OCI-LY1 (cell line): ENCODE results near the gene PLEKHA6.

Source experiments
- H2AFZ ChIP-seq: fragments of 200-600 bp; sonication (generic), shearing (Covaris generic); 2 replicates; pipeline ENCODE4 v1.6.0; 2014; ENCODE audit warnings: antibody characterized with exemption, mild to moderate bottlenecking, low read length
- H3F3A ChIP-seq: fragments of 200-600 bp; sonication (generic), shearing (Covaris generic); 2 replicates; pipeline ENCODE4 v1.6.0; 2014; ENCODE audit warnings: mild to moderate bottlenecking, antibody characterized with exemption, low read length, moderate library complexity; ENCODE audit not compliant: insufficient read depth
- H3K27ac ChIP-seq: fragments of 200-600 bp; sonication (generic); 2 replicates; pipeline ENCODE4 v1.5.1; 2014; ENCODE audit warnings: low read length, mixed run types, mild to moderate bottlenecking, low read depth; ENCODE audit not compliant: poor library complexity, severe bottlenecking
- H3K27me3 ChIP-seq: fragments of 200-600 bp; sonication (generic); 2 replicates; pipeline ENCODE4 v1.6.0; 2014; ENCODE audit warnings: antibody characterized with exemption, mild to moderate bottlenecking, low read length, moderate library complexity; ENCODE audit not compliant: insufficient read depth
- H3K36me3 ChIP-seq: fragments of 200-600 bp; sonication (generic); 2 replicates; pipeline ENCODE4 v1.6.1; 2014; ENCODE audit warnings: mild to moderate bottlenecking, antibody characterized with exemption, low read length, moderate library complexity, mixed read lengths; ENCODE audit not compliant: insufficient read depth
- H3K4me1 ChIP-seq: fragments of 200-600 bp; sonication (generic); 2 replicates; pipeline ENCODE4 v1.5.1; 2014; ENCODE audit warnings: mild to moderate bottlenecking, low read length, moderate library complexity; ENCODE audit not compliant: insufficient read depth, severe bottlenecking
- H3K4me2 ChIP-seq: fragments of 200-600 bp; sonication (generic), shearing (Covaris generic); 2 replicates; pipeline ENCODE4 v1.6.1; 2014; ENCODE audit warnings: low read length
- H3K4me3 ChIP-seq: fragments of 200-600 bp; sonication (generic); 2 replicates; pipeline ENCODE4 v1.5.1; 2014; ENCODE audit warnings: low read length, low read depth, mild to moderate bottlenecking, mixed read lengths; ENCODE audit not compliant: poor library complexity, severe bottlenecking
- H3K79me2 ChIP-seq: fragments of 200-600 bp; shearing (Covaris generic); 2 replicates; pipeline ENCODE4 v1.6.1; 2016; ENCODE audit warnings: mixed run types, low read length, mixed read lengths; ENCODE audit not compliant: insufficient read depth
- H3K9ac ChIP-seq: fragments of 200-600 bp; sonication (generic), shearing (Covaris generic); 2 replicates; pipeline ENCODE4 v1.6.1; 2014; ENCODE audit warnings: mild to moderate bottlenecking, low read length, mixed read lengths
- H3K9me2 ChIP-seq: fragments of 200-600 bp; sonication (generic), shearing (Covaris generic); 2 replicates; pipeline ENCODE4 v1.6.1; 2014; ENCODE audit warnings: low read depth, mild to moderate bottlenecking, low read length, mixed read lengths
- H3K9me3 ChIP-seq: fragments of 200-600 bp; shearing (Covaris generic); 2 replicates; pipeline ENCODE4 v1.6.1; 2014; ENCODE audit warnings: low read length, mixed read lengths
- H4K20me1 ChIP-seq: fragments of 200-600 bp; sonication (generic), shearing (Covaris generic); 2 replicates; pipeline ENCODE4 v1.6.0; 2016; ENCODE audit warnings: mild to moderate bottlenecking, low read length; ENCODE audit not compliant: insufficient read depth
- EZH2 ChIP-seq: fragments of 200-600 bp; sonication (generic), shearing (Covaris generic); IDR thresholded peaks from 2 replicates; pipeline ENCODE4 v1.8.0; 2017; ENCODE audit warnings: borderline replicate concordance, mixed run types, mild to moderate bottlenecking, antibody characterized with exemption, low read length, moderate library complexity, mixed read lengths
- TF ChIP-seq, protein P1 (sequence below): fragments of 200-600 bp; sonication (generic), shearing (Covaris generic); IDR thresholded peaks from 2 replicates; pipeline ENCODE4 v1.5.1; 2017; ENCODE audit warnings: mild to moderate bottlenecking, antibody characterized with exemption, low read length, moderate library complexity, mixed read lengths

Gene PLEKHA6

DNA sequence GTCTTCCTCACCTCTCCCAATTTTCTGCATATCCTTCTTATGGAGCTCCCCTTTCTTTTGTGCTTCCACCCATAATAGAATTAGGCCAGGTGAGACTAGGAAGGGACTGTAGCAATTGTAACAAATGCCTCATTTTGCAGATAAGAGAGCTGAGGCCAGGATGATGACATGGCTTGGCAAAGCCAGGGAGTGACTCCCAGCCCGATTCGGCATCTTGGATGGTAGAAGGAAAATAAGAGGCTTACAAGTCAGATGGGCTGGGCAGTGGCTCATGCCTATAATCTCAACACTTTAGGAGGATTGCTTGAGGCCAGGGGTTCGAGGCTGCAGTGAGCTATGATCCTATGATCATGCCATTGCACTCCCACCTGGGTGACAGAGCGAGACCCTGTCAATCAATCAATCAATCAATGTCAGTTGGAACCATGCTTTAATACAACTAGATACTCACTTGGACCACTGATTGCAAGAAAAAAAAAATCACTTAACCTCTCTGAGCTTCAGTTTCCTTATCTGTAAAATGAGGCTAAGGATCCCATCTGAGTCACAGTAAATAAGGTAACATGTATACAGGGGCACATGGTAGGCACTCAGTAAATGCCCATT lies 51.6 kb downstream of the PLEKHA6 start:
- Histone ChIP-seq H3K4me1 (no peaks in the 10 kb centered on the region), H3K9me3 (no peaks in the 10 kb centered on the region), H3K79me2 (no peaks in the 10 kb centered on the region), H3K27me3 (peaks cover 5% of the 10 kb centered on the region; the same call in 1 of the 2 replicates), H3K9me2 (no peaks in the 10 kb centered on the region), H3K4me3 (no peak overlapping the region), H3K27ac (no peak overlapping the region), H3K9ac (no peak overlapping the region), H3F3A (no peaks in the 10 kb centered on the region), H4K20me1 (no peaks in the 10 kb centered on the region), H3K36me3 (no peaks in the 10 kb centered on the region), H3K4me2 (no peak overlapping the region), H2AFZ (no peak overlapping the region)
- TF ChIP-seq, protein P1, sequence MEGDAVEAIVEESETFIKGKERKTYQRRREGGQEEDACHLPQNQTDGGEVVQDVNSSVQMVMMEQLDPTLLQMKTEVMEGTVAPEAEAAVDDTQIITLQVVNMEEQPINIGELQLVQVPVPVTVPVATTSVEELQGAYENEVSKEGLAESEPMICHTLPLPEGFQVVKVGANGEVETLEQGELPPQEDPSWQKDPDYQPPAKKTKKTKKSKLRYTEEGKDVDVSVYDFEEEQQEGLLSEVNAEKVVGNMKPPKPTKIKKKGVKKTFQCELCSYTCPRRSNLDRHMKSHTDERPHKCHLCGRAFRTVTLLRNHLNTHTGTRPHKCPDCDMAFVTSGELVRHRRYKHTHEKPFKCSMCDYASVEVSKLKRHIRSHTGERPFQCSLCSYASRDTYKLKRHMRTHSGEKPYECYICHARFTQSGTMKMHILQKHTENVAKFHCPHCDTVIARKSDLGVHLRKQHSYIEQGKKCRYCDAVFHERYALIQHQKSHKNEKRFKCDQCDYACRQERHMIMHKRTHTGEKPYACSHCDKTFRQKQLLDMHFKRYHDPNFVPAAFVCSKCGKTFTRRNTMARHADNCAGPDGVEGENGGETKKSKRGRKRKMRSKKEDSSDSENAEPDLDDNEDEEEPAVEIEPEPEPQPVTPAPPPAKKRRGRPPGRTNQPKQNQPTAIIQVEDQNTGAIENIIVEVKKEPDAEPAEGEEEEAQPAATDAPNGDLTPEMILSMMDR: no peak
- TF ChIP-seq EZH2: no peak

DNA sequence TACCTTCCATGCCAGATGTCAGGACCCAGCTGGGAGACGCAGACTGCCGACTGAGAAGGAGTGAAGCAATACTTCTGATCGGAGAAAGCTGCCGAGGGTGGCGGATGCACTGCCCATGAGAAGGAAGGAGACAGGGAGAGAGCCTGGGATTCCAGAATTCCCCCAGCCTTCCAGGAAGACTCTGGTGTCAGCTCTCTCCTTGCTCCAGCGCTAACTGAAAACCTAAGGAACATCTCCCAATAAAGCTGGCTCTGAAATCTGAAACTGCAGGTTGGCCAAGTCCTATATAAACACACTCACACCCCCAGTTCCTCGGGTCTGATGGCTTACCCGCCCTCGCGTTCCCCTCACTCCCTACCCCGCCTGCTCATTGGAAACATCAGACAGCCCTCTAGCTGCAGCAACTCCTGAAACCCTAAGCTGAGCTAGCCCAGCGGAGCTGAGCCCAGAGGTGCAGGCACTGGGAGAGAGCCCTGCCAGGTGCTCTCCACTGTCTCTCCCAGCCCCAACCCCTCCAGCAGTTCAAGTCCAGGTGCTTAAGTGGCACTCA lies 52.3 kb downstream of the PLEKHA6 start:
- H3F3A ChIP-seq: no peaks in the 10 kb centered on the region
- no peaks in the 10 kb centered on the region for H4K20me1 ChIP-seq
- TF ChIP-seq, protein P1: no peak
- TF ChIP-seq EZH2: no peak
- no peak overlapping the region for H3K9ac ChIP-seq
- no peak overlapping the region for H3K27ac ChIP-seq
- H3K4me2 ChIP-seq: no peak overlapping the region
- H3K9me2 ChIP-seq: no peaks in the 10 kb centered on the region
- H3K79me2 ChIP-seq: no peaks in the 10 kb centered on the region
- H3K36me3 ChIP-seq: no peaks in the 10 kb centered on the region
- H3K27me3 ChIP-seq: 0 out of 2 replicates have a peak, but pooled peaks cover 4% of the 10 kb centered on the region
- H3K4me1 ChIP-seq: no peaks in the 10 kb centered on the region
- no peak overlapping the region for H3K4me3 ChIP-seq
- no peaks in the 10 kb centered on the region for H3K9me3 ChIP-seq
- H2AFZ ChIP-seq: no peak overlapping the region

DNA sequence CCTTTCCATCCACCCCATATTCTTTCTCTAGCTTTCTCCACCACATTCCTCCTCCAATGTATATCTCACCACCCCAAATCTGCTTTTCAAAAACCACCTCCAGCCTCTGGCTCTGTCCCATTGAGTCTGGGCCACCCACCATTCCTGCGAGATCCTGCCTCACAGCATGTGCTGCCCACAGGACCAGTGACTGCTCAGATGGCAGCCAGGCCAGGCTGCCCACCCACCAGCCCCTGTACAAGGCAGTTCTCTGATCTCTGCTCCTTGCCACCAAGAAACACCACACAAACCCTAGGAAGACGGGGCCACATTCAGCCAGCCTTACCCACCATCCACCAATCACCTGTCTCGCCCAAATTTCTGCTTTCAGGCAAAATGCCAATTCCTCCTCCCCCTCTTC lies 53.7 kb downstream of the PLEKHA6 start:
- H3K9ac ChIP-seq: no peak overlapping the region
- no peak overlapping the region for H2AFZ ChIP-seq
- 0 out of 2 replicates have a peak, but pooled peaks cover 4% of the 10 kb centered on the region for H3K27me3 ChIP-seq
- TF ChIP-seq, protein P1: no peak
- TF ChIP-seq EZH2: no peak
- no peaks in the 10 kb centered on the region for H3K36me3 ChIP-seq
- no peaks in the 10 kb centered on the region for H3K9me2 ChIP-seq
- no peaks in the 10 kb centered on the region for H3K79me2 ChIP-seq
- H3K27ac ChIP-seq: no peak overlapping the region
- H3K4me1 ChIP-seq: no peaks in the 10 kb centered on the region
- H4K20me1 ChIP-seq: no peaks in the 10 kb centered on the region
- H3K9me3 ChIP-seq: no peaks in the 10 kb centered on the region
- no peak overlapping the region for H3K4me2 ChIP-seq
- H3K4me3 ChIP-seq: no peak overlapping the region
- H3F3A ChIP-seq: no peaks in the 10 kb centered on the region
